ENCODE results near the gene ME3. TPM values are rescaled to one million over a fixed set of nuclear protein-coding genes. Genes with fewer than 3 reads are reported as not detected.

ME3 gene
- total RNA-seq, 1 donor from 2014 or later = 9.7 TPM

DNA sequence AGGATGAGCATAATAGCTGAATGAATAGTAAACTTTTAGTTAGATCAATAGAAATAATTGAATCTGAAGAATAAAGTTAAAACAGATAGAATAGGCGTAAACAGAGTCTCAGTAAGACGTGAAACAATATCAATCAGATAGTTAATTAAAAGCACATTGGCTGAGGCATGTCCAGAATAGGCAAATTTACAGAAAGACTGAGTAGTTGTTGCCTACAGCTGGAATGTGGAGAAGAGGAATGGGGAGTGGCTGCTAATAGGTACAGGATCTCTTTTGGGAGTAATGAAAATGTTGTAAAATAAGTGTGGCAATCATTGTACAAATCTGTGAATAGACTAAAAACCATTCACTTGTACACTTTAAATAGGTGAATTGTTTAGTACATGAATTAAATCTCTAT lies 36.3 kb upstream of the ME3 start:
- no peak for DNase-seq (ENCODE audit: extremely low spot score, unreplicated experiment)
- Mint-ChIP-seq H3K4me3 (no peak overlapping the region), H3K4me1 (ENCODE audit: unreplicated experiment) (peaks cover 5% of the 10 kb centered on the region), H3K36me3 (peaks cover 4% of the 10 kb centered on the region), H3K27ac (no peak overlapping the region), H3K27me3 (no peaks in the 10 kb centered on the region), H3K9me3 (peaks cover 10% of the 10 kb centered on the region)
- TF ChIP-seq, protein P1, sequence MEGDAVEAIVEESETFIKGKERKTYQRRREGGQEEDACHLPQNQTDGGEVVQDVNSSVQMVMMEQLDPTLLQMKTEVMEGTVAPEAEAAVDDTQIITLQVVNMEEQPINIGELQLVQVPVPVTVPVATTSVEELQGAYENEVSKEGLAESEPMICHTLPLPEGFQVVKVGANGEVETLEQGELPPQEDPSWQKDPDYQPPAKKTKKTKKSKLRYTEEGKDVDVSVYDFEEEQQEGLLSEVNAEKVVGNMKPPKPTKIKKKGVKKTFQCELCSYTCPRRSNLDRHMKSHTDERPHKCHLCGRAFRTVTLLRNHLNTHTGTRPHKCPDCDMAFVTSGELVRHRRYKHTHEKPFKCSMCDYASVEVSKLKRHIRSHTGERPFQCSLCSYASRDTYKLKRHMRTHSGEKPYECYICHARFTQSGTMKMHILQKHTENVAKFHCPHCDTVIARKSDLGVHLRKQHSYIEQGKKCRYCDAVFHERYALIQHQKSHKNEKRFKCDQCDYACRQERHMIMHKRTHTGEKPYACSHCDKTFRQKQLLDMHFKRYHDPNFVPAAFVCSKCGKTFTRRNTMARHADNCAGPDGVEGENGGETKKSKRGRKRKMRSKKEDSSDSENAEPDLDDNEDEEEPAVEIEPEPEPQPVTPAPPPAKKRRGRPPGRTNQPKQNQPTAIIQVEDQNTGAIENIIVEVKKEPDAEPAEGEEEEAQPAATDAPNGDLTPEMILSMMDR (conservative IDR thresholded peaks at IDR 0.05) = no peak

DNA sequence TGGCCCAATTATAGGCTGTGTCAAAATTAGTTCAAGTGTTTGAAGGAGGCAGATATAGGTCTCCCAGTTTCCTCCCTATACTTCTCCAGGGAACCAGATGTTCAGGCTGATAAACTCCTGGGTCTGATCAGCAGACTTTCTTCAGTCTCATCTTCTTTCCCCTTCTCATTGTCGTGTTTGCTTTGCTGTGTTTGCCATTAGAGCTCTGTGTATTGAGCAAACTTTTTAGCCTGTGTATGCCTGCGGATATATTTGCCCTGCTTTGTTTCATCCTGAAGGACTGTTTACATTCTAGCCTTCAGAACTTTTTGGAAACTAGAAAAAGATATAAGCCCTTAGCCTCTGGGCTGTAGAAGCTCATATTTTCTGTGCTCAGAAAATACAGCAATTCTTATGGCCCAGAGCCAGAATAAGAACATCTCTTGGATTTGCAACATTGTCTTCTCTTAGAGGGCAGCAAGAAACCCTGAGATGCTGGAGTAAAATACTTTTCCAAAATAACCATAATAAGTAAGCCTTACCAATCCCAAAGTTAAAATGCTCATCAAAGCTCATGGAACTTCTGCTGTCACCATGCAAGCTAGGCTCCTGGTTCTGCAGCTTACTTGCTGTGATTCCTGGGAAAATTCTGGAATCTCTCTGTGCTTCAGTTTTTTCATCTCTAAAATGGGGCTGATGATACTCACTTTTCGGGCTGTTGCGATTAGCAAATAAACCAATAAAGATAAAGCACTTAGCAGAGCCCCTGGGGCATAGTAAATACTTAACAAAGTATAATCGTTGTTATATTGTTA lies 34.1 kb upstream of the ME3 start:
- TF ChIP-seq, protein P1 (conservative IDR thresholded peaks at IDR 0.05) = no peak
- H3K36me3 Mint-ChIP-seq = peaks cover 4% of the 10 kb centered on the region
- no peak overlapping the region for H3K4me3 Mint-ChIP-seq
- no peaks in the 10 kb centered on the region for H3K27me3 Mint-ChIP-seq
- H3K9me3 Mint-ChIP-seq = peaks cover 10% of the 10 kb centered on the region
- H3K27ac Mint-ChIP-seq = no peak overlapping the region
- no peak for DNase-seq (ENCODE audit: extremely low spot score, unreplicated experiment)
- H3K4me1 Mint-ChIP-seq (ENCODE audit: unreplicated experiment) = peaks cover 21% of the 10 kb centered on the region

DNA sequence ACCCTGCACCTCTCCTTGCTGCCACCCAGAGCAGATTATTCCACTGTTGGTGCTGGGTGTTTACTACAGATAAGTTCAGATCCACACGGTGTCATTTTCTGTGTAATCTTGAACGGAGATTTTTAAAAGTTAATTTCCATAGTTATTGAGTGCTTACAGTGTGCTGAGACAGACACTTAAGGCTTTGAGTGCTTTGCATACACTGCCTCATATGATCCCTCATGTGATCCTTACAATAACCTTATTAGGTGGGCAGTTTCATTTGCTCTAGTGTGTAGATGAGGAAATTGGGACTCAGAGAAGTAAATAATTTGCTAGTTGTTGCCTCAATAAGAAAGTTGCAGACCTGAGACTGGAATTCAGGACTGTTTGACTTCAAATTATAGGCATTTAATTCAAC lies 32.3 kb upstream of the ME3 start:
- no peak overlapping the region for H3K4me3 Mint-ChIP-seq
- H3K9me3 Mint-ChIP-seq = peaks cover 5% of the 10 kb centered on the region
- no peaks in the 10 kb centered on the region for H3K36me3 Mint-ChIP-seq
- no peak for DNase-seq (ENCODE audit: extremely low spot score, unreplicated experiment)
- H3K27me3 Mint-ChIP-seq = no peaks in the 10 kb centered on the region
- H3K27ac Mint-ChIP-seq = peak overlapping the region; percentile 19
- TF ChIP-seq, protein P1 (conservative IDR thresholded peaks at IDR 0.05) = no peak
- peaks cover 21% of the 10 kb centered on the region for H3K4me1 Mint-ChIP-seq (ENCODE audit: unreplicated experiment)

DNA sequence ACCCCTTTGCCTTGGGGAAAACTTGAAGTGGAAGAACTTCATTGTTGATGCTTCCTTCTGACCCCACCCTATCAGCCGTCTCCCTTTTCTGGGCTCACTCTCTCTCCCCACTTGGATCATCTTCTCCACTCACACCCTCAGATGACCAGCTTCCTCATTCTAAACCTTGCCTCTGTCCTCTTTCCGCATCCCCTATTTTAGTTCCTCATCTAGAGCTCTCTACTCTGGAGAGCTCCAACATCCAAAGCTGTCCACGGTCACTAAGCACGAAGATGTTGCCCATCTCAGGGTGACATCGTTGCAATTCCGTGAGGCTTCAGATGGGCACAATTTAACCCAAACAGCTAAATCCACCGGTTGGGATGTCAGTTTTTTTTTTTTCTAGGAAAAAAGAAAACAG lies 31.6 kb upstream of the ME3 start:
- Mint-ChIP-seq H3K36me3 (no peaks in the 10 kb centered on the region), H3K4me1 (ENCODE audit: unreplicated experiment) (peaks cover 21% of the 10 kb centered on the region), H3K27me3 (no peaks in the 10 kb centered on the region), H3K27ac (no peak overlapping the region), H3K4me3 (no peak overlapping the region), H3K9me3 (peaks cover 5% of the 10 kb centered on the region)
- TF ChIP-seq, protein P1 (conservative IDR thresholded peaks at IDR 0.05) = no peak
- no peak for DNase-seq (ENCODE audit: extremely low spot score, unreplicated experiment)

- Mint-ChIP-seq H3K36me3 (no peaks in the 10 kb centered on the region), H3K27ac (peak overlapping the region; percentile 14), H3K4me1 (ENCODE audit: unreplicated experiment) (peaks cover 21% of the 10 kb centered on the region), H3K9me3 (peaks cover 5% of the 10 kb centered on the region), H3K4me3 (no peak overlapping the region), H3K27me3 (no peaks in the 10 kb centered on the region)
- TF ChIP-seq, protein P1 (conservative IDR thresholded peaks at IDR 0.05) = no peak
- DNase-seq (ENCODE audit: extremely low spot score, unreplicated experiment) = no peak
Observed at GRCh38 chr11:86702220-86702983, 30.0 kb upstream of the ME3 start.

All from type B pancreatic cell (in vitro differentiated cells).